Measurements from ENCODE around the gene SGF29.
"Not testable (repeated sequence)": the region's sequence is repeated elsewhere in the genome, so short reads cannot be mapped to it uniquely, and the experiment has no call there.

DNA sequence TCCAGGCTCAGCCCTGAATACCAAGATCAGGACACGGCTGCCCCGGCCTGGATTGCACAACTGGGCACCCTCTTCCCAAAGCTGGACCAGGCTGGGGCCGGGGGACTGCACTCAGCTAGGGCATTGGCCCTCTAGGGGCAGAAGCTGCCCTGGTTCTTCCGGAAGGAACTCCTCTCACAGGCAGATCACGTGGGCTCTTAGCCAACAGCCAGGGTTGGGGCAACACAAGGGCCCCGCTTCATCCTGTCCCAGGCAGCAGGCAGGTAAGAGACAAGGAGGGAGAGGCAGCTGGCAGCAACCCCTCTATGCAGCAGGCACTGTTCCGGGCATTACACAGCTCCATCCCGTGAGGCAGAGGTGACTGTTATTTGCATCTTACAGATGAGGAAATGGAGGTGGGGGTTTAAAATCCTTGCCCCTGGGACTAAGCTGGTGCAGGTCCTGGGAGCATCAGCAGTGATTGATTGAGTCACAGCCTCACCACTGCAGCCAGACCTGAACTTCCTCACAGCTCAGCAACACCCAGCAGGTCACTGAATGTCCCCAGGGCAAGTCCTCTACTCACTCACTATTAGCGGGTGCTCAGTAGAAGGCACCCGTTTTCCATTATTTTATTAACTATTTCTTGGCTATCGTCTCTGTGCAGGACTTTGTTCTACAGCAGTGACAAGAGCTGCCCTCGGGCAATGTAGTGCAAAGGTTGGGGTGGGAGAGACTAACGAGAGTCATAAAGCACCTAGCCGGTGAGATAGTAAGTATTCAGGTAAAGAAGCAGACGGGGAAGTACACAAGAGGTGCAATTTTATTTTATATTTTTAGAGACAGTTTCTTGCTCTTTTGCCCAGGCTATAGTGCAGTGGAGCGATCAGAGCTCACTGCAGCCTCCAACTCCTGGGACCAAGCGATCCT lies 45.9 kb downstream of the SGF29 start:
- TF ChIP-seq, protein P1, sequence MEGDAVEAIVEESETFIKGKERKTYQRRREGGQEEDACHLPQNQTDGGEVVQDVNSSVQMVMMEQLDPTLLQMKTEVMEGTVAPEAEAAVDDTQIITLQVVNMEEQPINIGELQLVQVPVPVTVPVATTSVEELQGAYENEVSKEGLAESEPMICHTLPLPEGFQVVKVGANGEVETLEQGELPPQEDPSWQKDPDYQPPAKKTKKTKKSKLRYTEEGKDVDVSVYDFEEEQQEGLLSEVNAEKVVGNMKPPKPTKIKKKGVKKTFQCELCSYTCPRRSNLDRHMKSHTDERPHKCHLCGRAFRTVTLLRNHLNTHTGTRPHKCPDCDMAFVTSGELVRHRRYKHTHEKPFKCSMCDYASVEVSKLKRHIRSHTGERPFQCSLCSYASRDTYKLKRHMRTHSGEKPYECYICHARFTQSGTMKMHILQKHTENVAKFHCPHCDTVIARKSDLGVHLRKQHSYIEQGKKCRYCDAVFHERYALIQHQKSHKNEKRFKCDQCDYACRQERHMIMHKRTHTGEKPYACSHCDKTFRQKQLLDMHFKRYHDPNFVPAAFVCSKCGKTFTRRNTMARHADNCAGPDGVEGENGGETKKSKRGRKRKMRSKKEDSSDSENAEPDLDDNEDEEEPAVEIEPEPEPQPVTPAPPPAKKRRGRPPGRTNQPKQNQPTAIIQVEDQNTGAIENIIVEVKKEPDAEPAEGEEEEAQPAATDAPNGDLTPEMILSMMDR (IDR thresholded peaks at IDR 0.05 in 8 of 11, conservative IDR thresholded peaks at IDR 0.05 in 3 of 11) = not testable (repeated sequence)
- TF ChIP-seq POLR2AphosphoS5, POLR2A (IDR thresholded peaks at IDR 0.05): not testable (repeated sequence)

All from spleen (tissue), 7 donors.